SK-N-SH (cell line): ENCODE data around the gene SHH. TPM values are rescaled to one million over a fixed set of nuclear protein-coding genes. Genes with fewer than 3 reads are reported as not detected.

Experiments used
- CTCF ChIA-PET: fragments of 300-600, 350-600 bp; formaldehyde crosslinking; extraction: SDS; loops from one replicate; lab custom pipeline; 2021; lab: Yijun Ruan, JAX
- POLR2A ChIA-PET: fragments of 350-600 bp; sonication (Branson Sonifier 250); formaldehyde crosslinking; extraction: SDS; loops from one replicate; lab custom pipeline; 2020; ENCODE audit warnings: antibody characterized with exemption, inconsistent platforms; lab: Yijun Ruan, JAX
- DNase-seq: peaks from one replicate; pipeline ENCODE4 v3.0.0; 2012
- H2AFZ ChIP-seq: fragments of 200-600 bp; sonication (generic); 2 replicates; pipeline ENCODE4 v1.8.1; 2016; ENCODE audit warnings: antibody characterized with exemption, mild to moderate bottlenecking, low read depth
- H3F3A ChIP-seq: fragments of 200-600 bp; sonication (generic); replicated peaks from 2 replicates; pipeline ENCODE3; 2016; ENCODE audit warnings: antibody characterized with exemption, mild to moderate bottlenecking; ENCODE audit not compliant: insufficient read depth
- H3K27ac ChIP-seq, 2 experiments: fragments of 200-500 bp in 1 of 2; fragments of 200-600 bp in 1 of 2; sonication (Bioruptor generic) in 1 of 2; sonication (generic), shearing (Covaris generic) in 1 of 2; 2 replicates each; pipeline versions ENCODE4 v1.5.1 to v1.6.1; 2014 to 2016; ENCODE audit warnings: low read depth in 2 of 2, inconsistent platforms in 1 of 2, low read length in 1 of 2, mild to moderate bottlenecking in 1 of 2, mixed read lengths in 1 of 2
- H3K27me3 ChIP-seq: fragments of 200-600 bp; sonication (generic), shearing (Covaris generic); 2 replicates; pipeline ENCODE4 v1.6.1; 2016; ENCODE audit warnings: mixed run types; ENCODE audit not compliant: insufficient read depth
- H3K36me3 ChIP-seq, 2 experiments: fragments of 200-500 bp in 1 of 2; fragments of 200-600 bp in 1 of 2; sonication (Bioruptor generic) in 1 of 2; sonication (generic) in 1 of 2; replicated peaks in 1 of 2; 2 replicates each; pipeline versions ENCODE3 to v1.5.1; 2014 to 2016; ENCODE audit warnings: low read length in 1 of 2, mild to moderate bottlenecking in 1 of 2; ENCODE audit not compliant: insufficient read depth in 2 of 2, control insufficient read depth in 1 of 2
- H3K4me1 ChIP-seq, 2 experiments: fragments of 200-500 bp in 1 of 2; fragments of 200-600 bp in 1 of 2; sonication (Bioruptor generic) in 1 of 2; sonication (generic), shearing (Covaris generic) in 1 of 2; 2 replicates each; pipeline versions ENCODE4 v1.5.1 to v1.6.1; 2014 to 2016; ENCODE audit warnings: low read depth in 1 of 2, low read length in 1 of 2, mixed run types in 1 of 2; ENCODE audit not compliant: insufficient read depth in 2 of 2, control insufficient read depth in 1 of 2
- H3K4me2 ChIP-seq: fragments of 200-600 bp; sonication (generic), shearing (Covaris generic); 2 replicates; pipeline ENCODE4 v1.6.1; 2017; ENCODE audit warnings: mixed run types
- H3K4me3 ChIP-seq, 2 experiments: fragments of 200-500 bp in 1 of 2; fragments of 200-600 bp in 1 of 2; sonication (Bioruptor generic) in 1 of 2; sonication (generic), shearing (Covaris generic) in 1 of 2; 2 replicates each; pipeline versions ENCODE4 v1.5.1 to v1.8.1; 2014 to 2016; ENCODE audit warnings: low read depth in 2 of 2, inconsistent platforms in 1 of 2, low read length in 1 of 2, mild to moderate bottlenecking in 1 of 2, mixed read lengths in 1 of 2, moderate library complexity in 1 of 2
- H3K79me2 ChIP-seq: fragments of 200-600 bp; sonication (generic); 2 replicates; pipeline ENCODE4 v1.8.1; 2017; ENCODE audit warnings: mild to moderate bottlenecking; ENCODE audit not compliant: insufficient read depth
- H3K9ac ChIP-seq: fragments of 200-600 bp; sonication (generic); 2 replicates; pipeline ENCODE4 v1.6.1; 2017; ENCODE audit warnings: mixed run types
- H3K9me2 ChIP-seq: fragments of 200-600 bp; sonication (generic); 2 replicates; pipeline ENCODE4 v1.6.1; 2017; ENCODE audit warnings: mixed run types
- H3K9me3 ChIP-seq: fragments of 200-600 bp; sonication (generic); 2 replicates; pipeline ENCODE4 v1.6.1; 2017; ENCODE audit warnings: mixed run types, mild to moderate bottlenecking, moderate library complexity
- H4K20me1 ChIP-seq: fragments of 200-600 bp; sonication (generic); 2 replicates; pipeline ENCODE4 v1.6.1; 2017; ENCODE audit warnings: mild to moderate bottlenecking, mixed run types; ENCODE audit not compliant: insufficient read depth
- CHD2 ChIP-seq: fragments of 150-350 bp; IDR thresholded peaks from 2 replicates; pipeline ENCODE4 v1.6.1; 2018; ENCODE audit warnings: low read length; ENCODE audit not compliant: partially characterized antibody
- EP300 ChIP-seq, 2 experiments: IDR thresholded peaks; 2 replicates each; pipeline versions ENCODE4 v1.4.0 to v1.6.1; 2012; ENCODE audit warnings: borderline replicate concordance in 1 of 2, low read depth in 1 of 2, low read length in 1 of 2
- FOXJ3 ChIP-seq: sonication (generic); formaldehyde crosslinking; IDR thresholded peaks from 2 replicates; pipeline ENCODE4 v1.5.1; 2020; ENCODE audit warnings: mild to moderate bottlenecking, missing genetic modification reagents
- FOXM1 ChIP-seq: IDR thresholded peaks from 2 replicates; pipeline ENCODE4 v1.4.0; 2012; ENCODE audit warnings: low read depth, mild to moderate bottlenecking
- GABPA ChIP-seq: IDR thresholded peaks from 2 replicates; pipeline ENCODE4 v1.4.0; 2012; ENCODE audit warnings: low read depth, mild to moderate bottlenecking
- GATA2 ChIP-seq: sonication (generic); formaldehyde crosslinking; IDR thresholded peaks from 2 replicates; pipeline ENCODE4 v1.5.0; 2020; ENCODE audit warnings: mild to moderate bottlenecking, missing genetic modification reagents
- JUND ChIP-seq: IDR thresholded peaks from 2 replicates; pipeline ENCODE4 v1.4.0; 2012
- MAX ChIP-seq: IDR thresholded peaks from 2 replicates; pipeline ENCODE4 v1.4.0; 2012; ENCODE audit warnings: low read depth
- MEF2A ChIP-seq: IDR thresholded peaks from 2 replicates; pipeline ENCODE4 v1.4.0; 2012; ENCODE audit warnings: low read depth, borderline replicate concordance
- NFIC ChIP-seq: IDR thresholded peaks from 2 replicates; pipeline ENCODE4 v1.4.0; 2012; ENCODE audit warnings: borderline replicate concordance
- NRF1 ChIP-seq: IDR thresholded peaks from 2 replicates; pipeline ENCODE4 v1.6.1; 2012; ENCODE audit warnings: low read depth, mild to moderate bottlenecking, low read length
- PBX3 ChIP-seq: IDR thresholded peaks from 2 replicates; pipeline ENCODE4; 2012
- POLR2AphosphoS5 ChIP-seq: IDR thresholded peaks from 2 replicates; pipeline ENCODE4 v1.6.1; 2012; ENCODE audit warnings: low read depth, low read length
- RAD21 ChIP-seq: IDR thresholded peaks from 2 replicates; pipeline ENCODE4 v1.6.1; 2012; ENCODE audit warnings: mild to moderate bottlenecking, low read length
- RCOR1 ChIP-seq: fragments of 150-350 bp; IDR thresholded peaks from 2 replicates; pipeline ENCODE4 v1.6.1; 2017; ENCODE audit warnings: antibody characterized with exemption, low read length
- REST ChIP-seq: IDR thresholded peaks from 2 replicates; pipeline ENCODE4 v1.6.1; 2012; ENCODE audit warnings: mild to moderate bottlenecking, low read depth, low read length, moderate library complexity
- RFX5 ChIP-seq: IDR thresholded peaks from 2 replicates; pipeline ENCODE4 v1.6.1; 2012; ENCODE audit warnings: mild to moderate bottlenecking, improper control_type of control experiment, low read length
- RXRA ChIP-seq: IDR thresholded peaks from 2 replicates; pipeline ENCODE4 v1.4.0; 2012; ENCODE audit warnings: low read depth, mild to moderate bottlenecking, borderline replicate concordance
- USF2 ChIP-seq: fragments of 150-350 bp; IDR thresholded peaks from 2 replicates; pipeline ENCODE4 v1.6.1; 2017; ENCODE audit warnings: antibody characterized with exemption, low read length, low read depth, borderline replicate concordance
- WGBS: methylation state at CpG from one replicate; pipeline ENCODE4 v1.1.6; 2017; ENCODE audit warnings: low lambda C conversion rate; 5-methylcytosine and 5-hydroxymethylcytosine counted together
- polyA plus RNA-seq, 3 experiments: library from polyadenylated mRNA; depleted of rRNA; stranded (reverse); fragments of >200 nt; gene quantifications; 2 replicates each; pipeline ENCODE4 v1.2.3, GENCODE V29; 2012
- TF ChIP-seq, protein P1 (sequence below): fragments of 150-350 bp; IDR thresholded peaks from 2 replicates; pipeline ENCODE4 v1.6.1; 2016; ENCODE audit warnings: mild to moderate bottlenecking, low read depth, low read length
- TF ChIP-seq, protein P2 (sequence below): IDR thresholded peaks from 2 replicates; pipeline ENCODE4 v1.4.0; 2012; ENCODE audit warnings: low read depth, borderline replicate concordance

SHH gene
- polyA plus RNA-seq, 1 of the 3 experiments (the other 2 are of a cell fraction) = not detected

DNA sequence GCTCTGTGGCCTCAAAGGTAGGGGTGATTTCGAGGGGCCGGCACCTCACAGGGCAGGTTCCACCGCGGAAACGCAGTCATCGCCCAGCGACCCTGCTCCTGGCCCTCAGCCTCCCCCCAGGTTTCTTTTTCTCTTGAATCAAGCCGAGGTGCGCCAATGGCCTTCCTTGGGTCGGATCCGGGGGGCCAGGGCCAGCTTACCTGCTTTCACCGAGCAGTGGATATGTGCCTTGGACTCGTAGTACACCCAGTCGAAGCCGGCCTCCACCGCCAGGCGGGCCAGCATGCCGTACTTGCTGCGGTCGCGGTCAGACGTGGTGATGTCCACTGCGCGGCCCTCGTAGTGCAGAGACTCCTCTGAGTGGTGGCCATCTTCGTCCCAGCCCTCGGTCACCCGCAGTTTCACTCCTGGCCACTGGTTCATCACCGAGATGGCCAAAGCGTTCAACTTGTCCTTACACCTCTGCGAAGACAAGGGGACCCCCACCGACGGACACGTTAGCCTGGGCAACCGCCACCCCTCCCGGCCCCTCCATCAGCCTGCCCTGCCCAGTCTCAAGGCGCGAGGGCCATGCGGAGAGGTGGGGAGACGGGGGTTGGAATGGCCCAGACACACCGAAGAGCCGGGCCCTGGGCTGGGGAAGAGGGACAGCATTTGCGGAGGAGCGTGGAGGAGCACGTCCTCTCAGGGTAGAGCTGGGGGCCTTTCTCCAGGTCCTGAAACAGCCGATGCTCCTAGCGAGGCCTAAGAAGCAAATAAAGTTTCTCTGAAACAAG is 6.0 kb downstream of the SHH start (continued):
- TF ChIP-seq GABPA = no peak
- TF ChIP-seq RAD21 = no peak
- no peak for TF ChIP-seq MEF2A
- TF ChIP-seq RXRA = no peak
- TF ChIP-seq RCOR1 = no peak
- TF ChIP-seq, protein P1, sequence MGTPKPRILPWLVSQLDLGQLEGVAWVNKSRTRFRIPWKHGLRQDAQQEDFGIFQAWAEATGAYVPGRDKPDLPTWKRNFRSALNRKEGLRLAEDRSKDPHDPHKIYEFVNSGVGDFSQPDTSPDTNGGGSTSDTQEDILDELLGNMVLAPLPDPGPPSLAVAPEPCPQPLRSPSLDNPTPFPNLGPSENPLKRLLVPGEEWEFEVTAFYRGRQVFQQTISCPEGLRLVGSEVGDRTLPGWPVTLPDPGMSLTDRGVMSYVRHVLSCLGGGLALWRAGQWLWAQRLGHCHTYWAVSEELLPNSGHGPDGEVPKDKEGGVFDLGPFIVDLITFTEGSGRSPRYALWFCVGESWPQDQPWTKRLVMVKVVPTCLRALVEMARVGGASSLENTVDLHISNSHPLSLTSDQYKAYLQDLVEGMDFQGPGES = no peak
- no peak for TF ChIP-seq POLR2AphosphoS5

DNA sequence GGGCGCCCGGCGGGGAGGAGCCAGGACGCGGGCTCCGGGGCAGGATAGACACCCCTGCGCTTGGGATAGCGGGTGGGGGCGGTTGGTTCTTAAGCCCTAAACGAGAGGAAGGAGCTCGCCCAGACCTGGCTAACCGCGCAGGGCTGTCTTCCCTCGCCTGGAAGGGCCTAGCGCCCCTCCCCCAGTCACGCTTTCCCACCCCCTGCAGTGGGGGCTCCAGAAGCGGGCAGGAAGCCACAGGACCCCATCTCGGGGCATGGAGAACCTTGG is 6.5 kb downstream of the SHH start:
- DNase-seq = no peak
- H4K20me1 ChIP-seq = no peaks in the 10 kb centered on the region
- no peaks in the 10 kb centered on the region for H3K36me3 ChIP-seq
- H3K4me1 ChIP-seq = peaks cover 0 to 16% of the 10 kb centered on the region in 2 experiments; a peak in 2 of 4 replicates
- no peaks in the 10 kb centered on the region for H3K9me3 ChIP-seq
- TF ChIP-seq RFX5 (no peak), FOXJ3 (CRISPR knock-in tag) (no peak), NRF1 (no peak), REST (no peak), FOXM1 (no peak), GATA2 (CRISPR knock-in tag) (no peak), POLR2AphosphoS5 (no peak), EP300 (IDR thresholded peaks at IDR 0.05; ENCODE audit: borderline replicate concordance in 1 of 2, low read depth in 1 of 2, low read length in 1 of 2) (no peak), JUND (no peak), RAD21 (no peak), USF2 (no peak), CHD2 (no peak), NFIC (no peak), PBX3 (no peak), RCOR1 (no peak), MAX (no peak)
- TF ChIP-seq, protein P2, sequence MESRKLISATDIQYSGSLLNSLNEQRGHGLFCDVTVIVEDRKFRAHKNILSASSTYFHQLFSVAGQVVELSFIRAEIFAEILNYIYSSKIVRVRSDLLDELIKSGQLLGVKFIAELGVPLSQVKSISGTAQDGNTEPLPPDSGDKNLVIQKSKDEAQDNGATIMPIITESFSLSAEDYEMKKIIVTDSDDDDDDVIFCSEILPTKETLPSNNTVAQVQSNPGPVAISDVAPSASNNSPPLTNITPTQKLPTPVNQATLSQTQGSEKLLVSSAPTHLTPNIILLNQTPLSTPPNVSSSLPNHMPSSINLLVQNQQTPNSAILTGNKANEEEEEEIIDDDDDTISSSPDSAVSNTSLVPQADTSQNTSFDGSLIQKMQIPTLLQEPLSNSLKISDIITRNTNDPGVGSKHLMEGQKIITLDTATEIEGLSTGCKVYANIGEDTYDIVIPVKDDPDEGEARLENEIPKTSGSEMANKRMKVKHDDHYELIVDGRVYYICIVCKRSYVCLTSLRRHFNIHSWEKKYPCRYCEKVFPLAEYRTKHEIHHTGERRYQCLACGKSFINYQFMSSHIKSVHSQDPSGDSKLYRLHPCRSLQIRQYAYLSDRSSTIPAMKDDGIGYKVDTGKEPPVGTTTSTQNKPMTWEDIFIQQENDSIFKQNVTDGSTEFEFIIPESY = no peak
- TF ChIP-seq, all 33 proteins: peak for 0
- Histone ChIP-seq H3K4me2 (peak overlapping the region; percentile 95), H3K79me2 (no peaks in the 10 kb centered on the region), H3K27ac (no peak overlapping the region), H3K9ac (no peak overlapping the region), H3K27me3 (peaks cover 93% of the 10 kb centered on the region), H3K9me2 (no peaks in the 10 kb centered on the region), H2AFZ (peak overlapping the region; percentile 62; the same call in 1 of the 2 replicates), H3F3A (peaks cover 4% of the 10 kb centered on the region), H3K4me3 (peak overlapping the region; percentile 28 to 59)
- ChIA-PET POLR2A (no interaction called here), CTCF (interaction anchor here (0.7 to 2.8 kb wide), 16 partner anchors 9 to 1019 kb away, joined by 3 to 33 read pairs (median 4); no protein-coding TSS in a partner anchor)
- 13% methylated on average over 12 of the region's 18 CpGs for WGBS
